Sciatic nerve (tissue), 2 donors: Measurements from ENCODE around the gene ZNF587. TPM values are rescaled to one million over a fixed set of nuclear protein-coding genes. Genes with fewer than 3 reads are reported as not detected.
A peak's percentile ranks its signal among the peaks of the same experiment; 100 is the strongest.
"Not testable (repeated sequence)": the region's sequence is repeated elsewhere in the genome, so short reads cannot be mapped to it uniquely, and the experiment has no call there.

Experiments
- ATAC-seq: fragments of 200-7000 bp; cut with Tn5 transposase; one replicate; pipeline ENCODE4 v1.9.1; 2020; ENCODE audit warnings: mild to moderate bottlenecking, moderate library complexity
- DNase-seq: peaks from one replicate; pipeline ENCODE4 v3.0.0-alpha.2; 2020; ENCODE audit warnings: low spot score
- intact Hi-C: fragments of 100-400 bp; cut with DNase I; formaldehyde crosslinking; loops from one replicate; pipeline ENCODE4 v1.14.2; 2022
- total RNA-seq: library from RNA; stranded (reverse); fragmentation: NEBNext Ultra II Directional; extraction: Animal tissue kit (Norgen Biotek cat#: 25700); gene quantifications from one replicate; pipeline ENCODE4 v1.2.1, GENCODE V29; 2021
- donor health status: DM: no; HTN: no; CAD: no.
- donor health status: DM: no; HTN: no; CAD: no.

Gene ZNF587
- total RNA-seq, 1 donor from 2014 or later: 40.1 TPM

- intact Hi-C loops: no loop called here
- no peak for ATAC-seq
- no peak for DNase-seq
These were observed 29.1 kb upstream of the ZNF587 start for GRCh38 chr19:57820599-57820998.

DNA sequence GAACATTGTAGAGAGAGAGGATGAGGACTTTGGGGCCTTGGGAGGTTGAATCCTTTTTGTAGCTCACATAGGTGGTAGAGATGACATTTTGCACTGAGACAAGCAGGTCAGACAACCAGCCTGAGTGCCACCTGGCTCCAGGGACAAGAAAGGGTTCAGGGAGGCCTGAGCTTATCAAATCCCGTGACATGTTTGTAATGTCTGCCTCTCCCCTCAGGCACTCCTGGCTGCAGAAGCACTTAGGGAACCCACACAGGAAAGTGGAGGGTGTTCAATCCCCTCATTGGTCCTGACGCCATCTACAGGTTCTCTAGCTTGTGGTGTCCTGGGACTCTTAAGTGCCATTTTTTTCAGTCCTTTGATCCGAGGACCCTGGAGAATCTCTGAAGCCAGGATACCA is 28.6 kb upstream of the ZNF587 start:
- DNase-seq, intact Hi-C loops, ATAC-seq: not testable (repeated sequence)

- ATAC-seq, intact Hi-C loops, DNase-seq: not testable (repeated sequence)
These were observed 28.2 kb upstream of the ZNF587 start for GRCh38 chr19:57821501-57821900.

DNA sequence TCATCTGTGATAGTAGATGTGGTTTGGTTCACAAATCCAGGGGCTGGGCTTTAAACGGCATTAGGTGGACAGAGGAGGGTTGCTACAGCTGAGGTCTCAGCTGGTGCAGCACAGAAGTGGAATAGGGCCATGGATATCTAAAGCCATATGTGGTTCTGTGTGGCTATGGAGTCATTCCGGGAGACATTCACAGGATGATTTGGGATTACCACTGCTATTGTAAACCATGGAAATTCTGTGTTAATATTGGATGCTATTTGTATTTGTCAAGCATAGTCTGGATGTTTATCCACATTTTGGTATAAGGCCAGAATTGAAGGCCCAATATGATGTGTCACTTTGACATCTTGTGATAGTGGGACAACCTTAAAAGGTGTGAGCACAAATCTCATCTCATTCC is 26.5 kb upstream of the ZNF587 start:
- ATAC-seq, DNase-seq, intact Hi-C loops: not testable (repeated sequence)

DNA sequence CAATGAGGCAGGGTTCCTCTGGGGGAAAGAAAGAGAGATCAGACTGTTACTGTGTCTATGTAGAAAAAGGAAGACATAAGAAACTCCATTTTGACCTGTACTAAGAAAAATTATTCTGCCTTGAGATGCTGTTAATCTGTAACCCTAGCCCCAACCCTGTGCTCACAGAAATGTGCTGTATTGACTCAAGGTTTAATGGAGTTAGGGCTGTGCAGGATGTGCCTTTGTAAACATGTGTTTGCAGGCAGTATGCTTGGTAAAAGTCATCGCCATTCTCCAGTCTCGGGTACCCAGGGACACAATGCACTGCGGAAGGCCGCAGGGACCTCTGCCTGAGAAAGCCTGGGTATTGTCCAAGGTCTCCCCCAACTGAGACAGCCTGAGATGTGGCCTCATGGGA is 26.1 kb upstream of the ZNF587 start:
- ATAC-seq, intact Hi-C loops, DNase-seq: not testable (repeated sequence)

DNA sequence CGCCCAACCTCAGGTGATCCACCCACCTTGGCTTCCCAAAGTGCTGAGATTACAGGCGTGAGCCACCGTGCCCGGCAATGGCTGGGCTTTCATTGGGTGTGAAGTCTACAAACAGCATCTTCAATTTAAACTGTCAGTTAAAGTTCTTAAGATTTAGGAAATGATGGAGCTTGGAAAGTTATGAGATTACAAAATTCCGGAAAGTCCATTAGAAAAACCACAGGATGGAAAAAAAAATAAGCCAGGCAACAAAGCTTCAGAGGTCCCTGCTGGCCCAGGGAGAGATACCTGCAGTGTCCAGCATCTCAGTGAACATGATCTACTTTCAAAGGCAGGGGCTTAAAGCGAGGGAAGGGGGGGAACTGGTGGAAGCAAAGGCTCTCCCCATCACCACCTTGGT is 24.1 kb upstream of the ZNF587 start:
- no peak for ATAC-seq
- DNase-seq: no peak
- intact Hi-C loops: no loop called here

- DNase-seq: no peak
- intact Hi-C loops: no loop called here
- ATAC-seq: no peak
These were observed 20.3 kb upstream of the ZNF587 start for GRCh38 chr19:57829316-57829715.

DNA sequence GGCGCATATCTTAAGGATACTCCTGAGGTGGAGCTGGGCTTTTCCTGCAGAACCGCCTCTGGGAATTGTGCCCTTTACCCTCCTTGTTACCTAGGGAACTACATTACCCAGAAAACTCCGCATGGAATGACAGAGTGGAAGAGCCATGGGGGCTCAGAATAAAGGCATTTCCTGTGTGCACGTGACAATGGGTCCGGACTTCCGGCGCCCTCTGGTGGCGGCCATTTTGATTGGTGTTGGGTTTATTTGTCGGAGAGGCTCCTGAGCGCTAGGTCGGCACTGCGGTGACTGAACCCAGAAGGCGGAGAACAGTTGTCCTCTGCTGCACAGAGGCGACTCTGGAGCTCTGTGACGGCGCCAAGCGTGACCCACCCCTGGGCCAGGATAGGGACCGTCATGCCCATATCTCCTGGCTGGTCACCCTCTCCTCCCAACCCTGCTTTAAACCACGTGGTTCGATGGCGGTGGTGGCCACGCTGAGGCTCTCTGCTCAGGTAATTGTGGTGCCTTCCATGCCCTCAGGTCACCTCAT is 19.5 kb upstream of the ZNF587 start, which contains the start of gene ZNF587B:
Gene ZNF587B (plus strand): TSS at position 229 of the 532 bp plus-strand sequence. CDS start 230 bp downstream, at position 459.
- ATAC-seq (peak; percentile 85), DNase-seq (no peak)
- intact Hi-C loops: no loop called here

DNA sequence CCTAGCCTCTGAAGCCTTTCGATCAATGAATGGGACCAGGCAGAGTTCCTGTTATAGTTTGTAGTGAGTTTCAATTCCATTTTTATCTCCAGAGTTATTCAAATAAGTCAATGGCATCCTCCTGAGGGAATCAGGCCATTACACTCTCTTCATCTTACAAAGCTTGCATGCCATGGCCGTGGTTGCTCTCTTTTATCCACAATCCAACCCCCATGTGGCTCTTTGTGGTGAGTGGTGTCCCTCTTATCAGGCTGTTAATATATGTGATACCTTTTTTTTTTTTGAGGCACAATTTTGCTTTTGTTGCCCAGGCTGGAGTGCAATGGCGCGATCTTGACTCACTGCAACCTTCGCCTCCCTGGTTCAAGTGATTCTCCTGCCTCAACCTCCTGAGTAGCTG is 12.7 kb upstream of the ZNF587 start:
- DNase-seq, intact Hi-C loops, ATAC-seq: not testable (repeated sequence)

- DNase-seq, intact Hi-C loops, ATAC-seq: not testable (repeated sequence)
These were observed 11.0 kb upstream of the ZNF587 start for GRCh38 chr19:57838622-57839191.

DNA sequence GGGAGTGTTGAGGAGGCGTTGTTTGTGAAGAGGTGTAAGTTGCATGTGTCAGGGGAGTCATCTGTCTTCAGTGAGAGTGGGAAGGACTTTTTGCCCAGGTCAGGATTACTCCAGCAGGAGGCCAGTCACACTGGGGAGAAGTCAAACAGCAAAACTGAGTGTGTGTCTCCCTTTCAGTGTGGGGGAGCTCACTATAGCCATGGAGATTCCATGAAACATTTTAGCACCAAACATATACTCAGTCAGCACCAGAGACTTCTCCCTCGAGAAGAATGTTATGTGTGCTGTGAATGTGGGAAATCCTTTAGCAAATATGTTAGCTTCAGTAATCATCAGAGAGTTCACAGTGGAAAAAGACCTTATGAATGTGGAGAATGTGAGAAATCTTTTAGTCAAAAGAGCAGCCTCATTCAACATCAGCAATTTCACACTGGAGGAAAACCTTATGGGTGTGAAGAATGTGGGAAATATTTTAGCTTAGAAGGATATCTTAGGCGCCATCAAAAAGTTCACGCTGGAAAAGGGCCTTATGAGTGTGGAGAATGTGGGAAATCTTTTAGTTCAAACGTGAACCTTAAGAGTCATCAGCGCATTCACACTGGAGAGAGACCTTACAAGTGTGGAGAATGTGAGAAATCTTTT is 8.4 kb upstream of the ZNF587 start:
- ATAC-seq (no peak), DNase-seq (no peak)
- intact Hi-C loops: no loop called here

- DNase-seq, ATAC-seq, intact Hi-C loops: not testable (repeated sequence)
These were observed 2.5 kb upstream of the ZNF587 start for GRCh38 chr19:57847164-57847563.

GRCh38 chr19:57849162-57849665 is 445 bp upstream of the ZNF587 start:
- DNase-seq, ATAC-seq, intact Hi-C loops: not testable (repeated sequence)

DNA sequence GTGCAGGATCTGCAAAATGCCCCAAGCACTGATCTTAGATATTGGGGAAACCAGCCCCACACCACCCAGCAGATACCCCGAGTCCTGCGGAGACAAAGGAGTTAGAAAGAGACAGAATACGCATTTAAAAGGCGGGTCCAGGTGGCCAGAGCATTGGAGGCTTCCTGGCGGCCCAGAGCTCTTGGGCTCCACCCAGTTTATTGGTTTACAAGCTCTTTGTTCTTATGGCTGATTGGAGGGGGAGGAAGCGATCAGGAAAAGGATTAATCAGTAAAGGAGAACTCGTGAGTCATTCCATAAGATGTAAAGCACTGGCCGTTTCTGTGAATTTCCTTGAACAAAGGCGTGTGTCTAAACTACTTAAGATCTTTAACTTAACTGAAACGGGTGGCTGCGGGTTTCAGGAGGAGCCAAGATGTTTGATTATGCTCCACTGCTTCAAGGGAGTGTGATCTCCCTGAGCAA is 926 bp downstream of the ZNF587 start:
- ATAC-seq (no peak), DNase-seq (no peak)
- intact Hi-C loops: no loop called here

GRCh38 chr19:57851812-57852603 is 2.3 kb downstream of the ZNF587 start:
- intact Hi-C loops, DNase-seq, ATAC-seq: not testable (repeated sequence)

GRCh38 chr19:57854117-57854516 is 4.5 kb downstream of the ZNF587 start:
- DNase-seq, ATAC-seq, intact Hi-C loops: not testable (repeated sequence)

DNA sequence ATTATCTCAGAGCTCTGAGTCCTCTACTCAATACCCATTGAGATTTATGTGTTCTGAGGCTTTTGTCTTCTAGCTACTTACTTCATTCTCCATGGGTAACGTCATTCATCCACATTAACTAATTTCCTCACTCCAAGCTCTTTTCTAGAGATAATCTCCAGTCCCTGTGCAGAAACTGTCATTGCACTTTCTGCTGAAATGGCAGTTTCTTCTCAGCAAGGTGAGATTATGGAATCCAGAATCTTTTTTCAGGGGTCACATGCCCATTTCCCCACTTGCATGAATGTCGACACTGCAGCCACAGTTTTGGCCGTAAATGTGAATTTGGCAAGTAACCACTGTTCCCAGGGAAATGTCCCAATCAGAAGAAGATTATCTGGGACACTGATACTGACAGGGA is 12.7 kb downstream of the ZNF587 start:
- intact Hi-C loops, DNase-seq, ATAC-seq: not testable (repeated sequence)

- DNase-seq: no peak
- ATAC-seq: no peak
- intact Hi-C loops: no loop called here
These were observed 18.3 kb downstream of the ZNF587 start for GRCh38 chr19:57867868-57868492.

GRCh38 chr19:57869655-57870054 is 20.0 kb downstream of the ZNF587 start:
- ATAC-seq, intact Hi-C loops: not testable (repeated sequence)

More at GRCh38 chr19:57869655-57870054, 20.0 kb downstream of the ZNF587 start:
- DNase-seq: not testable (repeated sequence)
